HepG2 (cell line): ENCODE measurements around the gene C11orf68. TPM values are rescaled to one million over a fixed set of nuclear protein-coding genes. Genes with fewer than 3 reads are reported as not detected.

Experiments
- ATAC-seq: fragments of 200-7000 bp; cut with Tn5 transposase; 3 replicates; pipeline ENCODE4 v1.9.1; 2020; ENCODE audit warnings: mild to moderate bottlenecking, moderate library complexity
- BruUV-seq: library from RNA; stranded (reverse); fragments of 400-500 nt; replicated peaks from 2 replicates; lab custom pipeline; 2021; lab: Mats Ljungman, UMichigan
- CTCF ChIA-PET: fragments of 300-600 bp; formaldehyde crosslinking; extraction: SDS; loops from one replicate; lab custom pipeline; 2021; ENCODE audit warnings: low total read pairs, inconsistent platforms, low intra/inter-chr PET ratio; lab: Yijun Ruan, JAX
- POLR2A ChIA-PET: fragments of 350-600 bp; sonication (Branson Sonifier 250); formaldehyde crosslinking; loops from one replicate; lab custom pipeline; 2020; ENCODE audit warnings: antibody characterized with exemption, inconsistent platforms; lab: Yijun Ruan, JAX
- DNase-seq: peaks from one replicate; pipeline ENCODE4 v3.0.0-alpha.2; 2015; ENCODE audit warnings: low spot score
- FAIRE-seq: peaks from 3 replicates; lab custom pipeline; 2011; peaks lifted over from hg19 to GRCh38; lab: Jason Lieb, UNC
- H2AFZ ChIP-seq: one replicate; pipeline ENCODE4 v1.6.1; 2011; ENCODE audit warnings: low read length, inconsistent platforms
- H3K27ac ChIP-seq: fragments of 300-600 bp; 3 replicates; pipeline ENCODE4 v1.8.0; 2011; ENCODE audit warnings: mixed run types, mild to moderate bottlenecking, mixed read lengths, low read length, inconsistent platforms; ENCODE audit not compliant: insufficient read depth; ENCODE audit errors: extremely low read length
- H3K27me3 ChIP-seq, 2 experiments: fragments of 200-600 bp in 1 of 2; 2 replicates in 1 of 2; 3 replicates in 1 of 2; pipeline versions ENCODE4 v1.6.0 to v1.8.0; 2011; ENCODE audit warnings: low read length in 2 of 2, mild to moderate bottlenecking in 2 of 2, moderate library complexity in 2 of 2, inconsistent platforms in 1 of 2; ENCODE audit not compliant: insufficient read depth in 2 of 2, control insufficient read depth in 1 of 2
- H3K36me3 ChIP-seq, 2 experiments: fragments of 200-600 bp in 1 of 2; replicated peaks in 1 of 2; 2 replicates in 1 of 2; 3 replicates in 1 of 2; pipeline versions ENCODE4 v1.5.1 to v1.8.0; 2011; ENCODE audit warnings: low read length in 2 of 2, inconsistent platforms in 1 of 2; ENCODE audit not compliant: insufficient read depth in 2 of 2, control insufficient read depth in 1 of 2
- H3K4me1 ChIP-seq: 2 replicates; pipeline ENCODE4 v1.5.1; 2012; ENCODE audit warnings: low read length, inconsistent platforms; ENCODE audit not compliant: insufficient read depth
- H3K4me2 ChIP-seq: 2 replicates; pipeline ENCODE4 v1.6.0; 2011; ENCODE audit warnings: low read depth, low read length, inconsistent platforms
- H3K4me3 ChIP-seq, 3 experiments: fragments of 200-600 bp in 1 of 3; sonication (generic), shearing (Covaris generic) in 1 of 3; replicated peaks in 1 of 3; 2 replicates each; pipeline ENCODE4 v1.5.1; 2011 to 2016; ENCODE audit warnings: low read length in 3 of 3, inconsistent platforms in 2 of 3, low read depth in 2 of 3, mild to moderate bottlenecking in 2 of 3, control low read depth in 1 of 3, mixed read lengths in 1 of 3; ENCODE audit not compliant: insufficient read depth in 1 of 3
- H3K79me2 ChIP-seq: one replicate; pipeline ENCODE4 v1.6.1; 2011; ENCODE audit warnings: low read length, inconsistent platforms; ENCODE audit not compliant: insufficient read depth
- H3K9ac ChIP-seq: 2 replicates; pipeline ENCODE4 v1.6.0; 2011; ENCODE audit warnings: mild to moderate bottlenecking, low read depth, low read length, inconsistent platforms; ENCODE audit not compliant: insufficient read depth
- H3K9me3 ChIP-seq: 2 replicates; pipeline ENCODE4 v1.5.1; 2012; ENCODE audit warnings: mild to moderate bottlenecking, low read length
- H4K20me1 ChIP-seq: 2 replicates; pipeline ENCODE4 v1.6.0; 2011; ENCODE audit warnings: inconsistent platforms, mild to moderate bottlenecking, low read length, moderate library complexity; ENCODE audit not compliant: insufficient read depth
- ATF6 ChIP-seq: sonication (generic); formaldehyde crosslinking; conservative IDR thresholded peaks from 2 replicates; pipeline ENCODE4 v1.4.0; 2020; ENCODE audit warnings: missing genetic modification reagents
- EHMT2 ChIP-seq: fragments of 200-600 bp; sonication (generic); IDR thresholded peaks from 2 replicates; pipeline ENCODE4 v1.7.0; 2017; ENCODE audit warnings: antibody characterized with exemption, low read depth, low read length, borderline replicate concordance
- KAT2B ChIP-seq: fragments of 150-350 bp; IDR thresholded peaks from 2 replicates; pipeline ENCODE4 v1.6.1; 2014; ENCODE audit warnings: low read depth, low read length, borderline replicate concordance
- NFAT5 ChIP-seq: sonication (generic); formaldehyde crosslinking; IDR thresholded peaks from 2 replicates; pipeline ENCODE4 v1.4.0; 2020; ENCODE audit warnings: missing genetic modification reagents
- NR2F2 ChIP-seq: IDR thresholded peaks from 2 replicates; pipeline ENCODE4 v1.6.1; 2012; ENCODE audit warnings: low read depth, inconsistent platforms, borderline replicate concordance
- PHB2 ChIP-seq: fragments of 450-650 bp; IDR thresholded peaks from 2 replicates; pipeline ENCODE4 v1.6.1; 2018; ENCODE audit not compliant: partially characterized antibody
- RAD51 ChIP-seq: fragments of 450-650 bp; IDR thresholded peaks from 2 replicates; pipeline ENCODE4 v1.6.1; 2016; ENCODE audit warnings: borderline replicate concordance
- ZKSCAN1 ChIP-seq: fragments of 150-350 bp; IDR thresholded peaks from 2 replicates; pipeline ENCODE4 v1.6.1; 2014; ENCODE audit warnings: low read length
- ZNF350 ChIP-seq: sonication (generic); formaldehyde crosslinking; IDR thresholded peaks from 2 replicates; pipeline ENCODE4 v1.4.0; 2020; ENCODE audit warnings: mild to moderate bottlenecking, low read depth, missing genetic modification reagents, borderline replicate concordance
- ZNF503 ChIP-seq: sonication (generic); formaldehyde crosslinking; IDR thresholded peaks from 2 replicates; pipeline ENCODE4 v1.4.0; 2020; ENCODE audit warnings: missing genetic modification reagents
- ZSCAN21 ChIP-seq: sonication (generic); formaldehyde crosslinking; IDR thresholded peaks from 2 replicates; pipeline ENCODE4 v1.8.0; 2022; ENCODE audit warnings: mild to moderate bottlenecking, missing genetic modification reagents, moderate library complexity, borderline replicate concordance
- WGBS: methylation state at CpG from one replicate; pipeline ENCODE4 v1.1.6; 2017; ENCODE audit warnings: low lambda C conversion rate; 5-methylcytosine and 5-hydroxymethylcytosine counted together
- in situ Hi-C: cut with HindIII; loops from 2 replicates; pipeline ENCODE4 v1.10.0; 2017; ENCODE audit warnings: low pct_unique_long_range_greater_than_20kb; ENCODE audit not compliant: extremely low pct_ligation_motif_present
- intact Hi-C: fragments of 100-400 bp; cut with micrococcal nuclease; formaldehyde crosslinking; loops from one replicate; pipeline ENCODE4 v1.10.0; 2022; ENCODE audit not compliant: unreplicated experiment
- polyA plus RNA-seq, 8 experiments: library from polyadenylated mRNA; depleted of rRNA in 3 of 8; stranded (reverse) in 7 of 8; unstranded in 1 of 8; fragments of >200 nt; fragmentation: Illumina TruSeq in 4 of 8; extraction: Trizol in 4 of 8; gene quantifications; 2 replicates each; pipeline versions ENCODE4 v1.2.1 to v1.2.3, GENCODE V29; 2011 to 2016; ENCODE audit warnings: low read depth in 4 of 8, missing spikeins in 1 of 8, mixed read lengths in 1 of 8; ENCODE audit not compliant: insufficient read depth in 1 of 8
- total RNA-seq, 5 experiments: library from RNA; depleted of rRNA; stranded (reverse); fragments of >200 nt; fragmentation: Illumina TruSeq; extraction: Trizol; gene quantifications; 2 replicates each; pipeline ENCODE4 v1.2.3, GENCODE V29; 2016; ENCODE audit warnings: low read depth in 1 of 5

The C11orf68 gene
- total and polyA plus RNA-seq, 2 of the 13 experiments (the other 11 are each of a cell fraction or from before 2014, with no cell fraction given) = 8.4 to 28.3 TPM

- TF ChIP-seq ATF6 (CRISPR knock-in tag) (no peak), KAT2B (no peak)
These were observed 34.8 kb downstream of the C11orf68 start (continued) for GRCh38 chr11:65883786-65884715.

- no peak for FAIRE-seq
- in situ Hi-C loops (loop anchor here (5.0 kb wide), 1 partner anchor 104 kb away; no protein-coding TSS in a partner anchor), intact Hi-C loops (no loop called here)
- WGBS = 94% methylated on average over 10 of the region's 13 CpGs
- no peak overlapping the region for H3K27ac ChIP-seq
- no peak overlapping the region for H3K9ac ChIP-seq
- BruUV-seq = no TSS peak
- no peaks in the 10 kb centered on the region for H3K9me3 ChIP-seq
- ATAC-seq = no peak
- H3K4me1 ChIP-seq = peaks cover 39% of the 10 kb centered on the region
- no peaks in the 10 kb centered on the region for H3K79me2 ChIP-seq
- POLR2A ChIA-PET = no interaction called here
- H2AFZ ChIP-seq = no peak overlapping the region
- DNase-seq = no peak
- H3K4me3 ChIP-seq = no peak overlapping the region
- no peaks in the 10 kb centered on the region; a peak in 1 of 5 replicates for H3K27me3 ChIP-seq
- no peaks in the 10 kb centered on the region for H4K20me1 ChIP-seq
- CTCF ChIA-PET = interaction anchor here (1.7 to 2.9 kb wide), 3 partner anchors 23 to 177 kb away, joined by 6 to 77 read pairs (median 7); partner anchors contain the start of gene MUS81
- peaks cover 4 to 19% of the 10 kb centered on the region in 2 experiments; a peak in 4 of 5 replicates for H3K36me3 ChIP-seq
- H3K4me2 ChIP-seq = no peak overlapping the region
- TF ChIP-seq EHMT2 (no peak), ZNF503 (CRISPR knock-in tag) (no peak), ZKSCAN1 (no peak), PHB2 (no peak), RAD51 (no peak), NR2F2 (no peak), ZNF350 (CRISPR knock-in tag) (no peak), ZSCAN21 (no peak), NFAT5 (CRISPR knock-in tag) (no peak)
These were observed 35.7 kb downstream of the C11orf68 start for GRCh38 chr11:65883058-65883761.
